CD4-positive, alpha-beta T cell treated with Interleukin-12 subunit alpha and Interleukin-12 subunit beta, for 1 hour (primary cell): Measurements from ENCODE around the gene AFG3L2.

Source experiments
- DNase-seq: peaks from one replicate; pipeline ENCODE4 v3.0.0-alpha.2; 2020

The AFG3L2 gene

GRCh38 chr18:12299862-12300261 lies 77.2 kb downstream of the AFG3L2 start:
- DNase-seq, result no peak

- DNase-seq, result no peak
These were observed 80.6 kb downstream of the AFG3L2 start for GRCh38 chr18:12296457-12296856.

- DNase-seq, result no peak
These were observed 81.0 kb downstream of the AFG3L2 start for GRCh38 chr18:12296087-12296403.

- no peak for DNase-seq
These were observed 81.5 kb downstream of the AFG3L2 start for GRCh38 chr18:12295389-12296086.

- DNase-seq, result no peak
These were observed 83.2 kb downstream of the AFG3L2 start for GRCh38 chr18:12293831-12294230.

GRCh38 chr18:12291690-12292089 lies 85.3 kb downstream of the AFG3L2 start:
- DNase-seq, result no peak

- DNase-seq, result no peak
These were observed 85.9 kb downstream of the AFG3L2 start for GRCh38 chr18:12291161-12291560.

GRCh38 chr18:12290086-12290485 lies 86.9 kb downstream of the AFG3L2 start:
- no peak for DNase-seq

- DNase-seq, result no peak
These were observed 88.6 kb downstream of the AFG3L2 start for GRCh38 chr18:12288403-12288755.

- no peak for DNase-seq
These were observed 89.2 kb downstream of the AFG3L2 start for GRCh38 chr18:12287684-12288402.

- DNase-seq, result no peak
These were observed 89.8 kb downstream of the AFG3L2 start for GRCh38 chr18:12287131-12287681.

- DNase-seq, result no peak
These were observed 93.4 kb downstream of the AFG3L2 start for GRCh38 chr18:12283666-12284065.

- no peak for DNase-seq
These were observed 93.8 kb downstream of the AFG3L2 start for GRCh38 chr18:12283256-12283655.

- DNase-seq, result no peak
These were observed 94.5 kb downstream of the AFG3L2 start for GRCh38 chr18:12282442-12283039.

- DNase-seq, result no peak
These were observed 95.2 kb downstream of the AFG3L2 start for GRCh38 chr18:12281861-12282260.

GRCh38 chr18:12279781-12280531 lies 97.1 kb downstream of the AFG3L2 start:
- DNase-seq, result no peak
